ENCODE data around the gene RRP12. TPM values are rescaled to one million over a fixed set of nuclear protein-coding genes. Genes with fewer than 3 reads are reported as not detected.
A peak's percentile ranks its signal among the peaks of the same experiment; 100 is the strongest.

Gene RRP12
- total and polyA plus RNA-seq, 2 donors (not counting 3 experiments of a cell fraction or from before 2014, with no cell fraction given): 13.6 to 35.8 TPM

- peak; percentile 98 for FAIRE-seq
Measured at GRCh38 chr10:97332591-97333350, 68.4 kb downstream of the RRP12 start.

More at GRCh38 chr10:97332591-97333350, 68.4 kb downstream of the RRP12 start:
- Histone ChIP-seq H3K36me3 (ENCODE audit: control insufficient read depth in 2 of 2, extremely low read depth in 1 of 2, insufficient read depth in 2 of 2, low read length in 2 of 2) (peaks cover 0 to 5% of the 10 kb centered on the region in 2 experiments), H3K4me1 (ENCODE audit: control insufficient read depth, extremely low read depth, insufficient read depth, low read length) (peaks cover 11% of the 10 kb centered on the region), H3K4me3 (replicated peaks in 1 of 3; ENCODE audit: insufficient read depth in 1 of 3, low read depth in 1 of 3, low read length in 3 of 3) (peak overlapping the region; percentile 62 to 84 (median 80)), H3K79me2 (ENCODE audit: control insufficient read depth, insufficient read depth, low read length) (peaks cover 24% of the 10 kb centered on the region), H3K27ac (ENCODE audit: insufficient read depth, low read depth, low read length) (peak overlapping the region; percentile 75), H3K9me3 (replicated peaks; ENCODE audit: control insufficient read depth, insufficient read depth, low read length) (no peaks in the 10 kb centered on the region), H3K27me3 (ENCODE audit: control insufficient read depth in 2 of 2, insufficient read depth in 2 of 2, low read length in 2 of 2) (peaks cover 16 to 22% of the 10 kb centered on the region in 2 experiments), H3K4me2 (ENCODE audit: insufficient read depth, low read length) (peak overlapping the region; percentile 88), H3K9ac (replicated peaks; ENCODE audit: extremely low read depth, insufficient read depth, low read length) (peak overlapping the region; percentile 97), H3K9me1 (replicated peaks; ENCODE audit: control insufficient read depth, extremely low read depth, insufficient read depth, low read length) (no peaks in the 10 kb centered on the region), H2AFZ (ENCODE audit: low read depth, low read length) (peak overlapping the region; percentile 72), H4K20me1 (replicated peaks; ENCODE audit: control insufficient read depth, extremely low read depth, insufficient read depth, low read length) (no peaks in the 10 kb centered on the region)
- TF ChIP-seq EZH2 (IDR thresholded peaks at IDR 0.05; ENCODE audit: borderline replicate concordance, low read depth, low read length, severe bottlenecking) (no peak), MYC (IDR thresholded peaks at IDR 0.05; ENCODE audit: low read depth, low read length) (no peak), FOS (IDR thresholded peaks at IDR 0.05; ENCODE audit: borderline replicate concordance, insufficient read depth, low read length) (peak; percentile 22)
- TF ChIP-seq, protein P1, sequence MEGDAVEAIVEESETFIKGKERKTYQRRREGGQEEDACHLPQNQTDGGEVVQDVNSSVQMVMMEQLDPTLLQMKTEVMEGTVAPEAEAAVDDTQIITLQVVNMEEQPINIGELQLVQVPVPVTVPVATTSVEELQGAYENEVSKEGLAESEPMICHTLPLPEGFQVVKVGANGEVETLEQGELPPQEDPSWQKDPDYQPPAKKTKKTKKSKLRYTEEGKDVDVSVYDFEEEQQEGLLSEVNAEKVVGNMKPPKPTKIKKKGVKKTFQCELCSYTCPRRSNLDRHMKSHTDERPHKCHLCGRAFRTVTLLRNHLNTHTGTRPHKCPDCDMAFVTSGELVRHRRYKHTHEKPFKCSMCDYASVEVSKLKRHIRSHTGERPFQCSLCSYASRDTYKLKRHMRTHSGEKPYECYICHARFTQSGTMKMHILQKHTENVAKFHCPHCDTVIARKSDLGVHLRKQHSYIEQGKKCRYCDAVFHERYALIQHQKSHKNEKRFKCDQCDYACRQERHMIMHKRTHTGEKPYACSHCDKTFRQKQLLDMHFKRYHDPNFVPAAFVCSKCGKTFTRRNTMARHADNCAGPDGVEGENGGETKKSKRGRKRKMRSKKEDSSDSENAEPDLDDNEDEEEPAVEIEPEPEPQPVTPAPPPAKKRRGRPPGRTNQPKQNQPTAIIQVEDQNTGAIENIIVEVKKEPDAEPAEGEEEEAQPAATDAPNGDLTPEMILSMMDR (IDR thresholded peaks at IDR 0.05; ENCODE audit: extremely low read depth in 1 of 2, insufficient read depth in 1 of 2, low read depth in 1 of 2, low read length in 2 of 2): peak; percentile 10 to 21
- intact Hi-C loops (cut with micrococcal nuclease) (loop anchor here (1.0 to 10.0 kb wide), 5 partner anchors 11 to 258 kb away; partner anchors contain the start of gene ARHGAP19), dilution Hi-C loops (cut with MboI; ENCODE audit: extremely low pct_ligation_motif_present, low sequenced_read_pairs) (no loop called here)
- DNase-seq (ENCODE audit: low read depth, low spot score): peak; percentile 82
- POLR2A ChIA-PET: interaction anchor here (3.4 kb wide), 1 partner anchor 13 kb away, joined by 10 read pairs; the partner anchor contains the start of gene FRAT1
- TSS peak; percentile 51 for BruUV-seq (replicated peaks)
- CTCF ChIA-PET: interaction anchor here (0.7 to 4.4 kb wide), 23 partner anchors 10 to 307 kb away, joined by 3 to 73 read pairs (median 7); partner anchors contain the start of genes ARHGAP19, FRAT1 and RRP12

Measured in endothelial cell of umbilical vein (primary cell).